ENCODE results near the gene SPRY2.

Gene SPRY2

GRCh38 chr13:80374901-80375300, 34.0 kb upstream of the SPRY2 start:
- H3K4me1 ChIP-seq, result no peaks in the 10 kb centered on the region
- H3K9me3 ChIP-seq, result no peaks in the 10 kb centered on the region
- no peaks in the 10 kb centered on the region for H3K27me3 ChIP-seq
- no peak overlapping the region for H3K4me3 ChIP-seq
- H3K36me3 ChIP-seq, result no peaks in the 10 kb centered on the region
- H3K27ac ChIP-seq, result no peak overlapping the region
- no peaks in the 10 kb centered on the region for H4K20me1 ChIP-seq
- no peak overlapping the region for H3K4me2 ChIP-seq
- no peak for TF ChIP-seq Cebpa-rat (IDR thresholded peaks at IDR 0.05)
- no peak overlapping the region for H3K9ac ChIP-seq

GRCh38 chr13:80374444-80374843, 33.5 kb upstream of the SPRY2 start:
- H4K20me1 ChIP-seq, result no peaks in the 10 kb centered on the region
- no peak overlapping the region for H3K9ac ChIP-seq
- no peaks in the 10 kb centered on the region for H3K27me3 ChIP-seq
- no peaks in the 10 kb centered on the region for H3K36me3 ChIP-seq
- no peak for TF ChIP-seq Cebpa-rat (IDR thresholded peaks at IDR 0.05)
- no peak overlapping the region for H3K4me2 ChIP-seq
- no peaks in the 10 kb centered on the region for H3K4me1 ChIP-seq
- no peak overlapping the region for H3K4me3 ChIP-seq
- H3K27ac ChIP-seq, result no peak overlapping the region
- no peaks in the 10 kb centered on the region for H3K9me3 ChIP-seq

- no peak overlapping the region for H3K4me2 ChIP-seq
- no peaks in the 10 kb centered on the region for H4K20me1 ChIP-seq
- no peak overlapping the region for H3K27ac ChIP-seq
- H3K9ac ChIP-seq, result no peak overlapping the region
- H3K27me3 ChIP-seq, result no peaks in the 10 kb centered on the region
- H3K4me1 ChIP-seq, result no peaks in the 10 kb centered on the region
- TF ChIP-seq Cebpa-rat (IDR thresholded peaks at IDR 0.05), result no peak
- no peaks in the 10 kb centered on the region for H3K36me3 ChIP-seq
- no peaks in the 10 kb centered on the region for H3K9me3 ChIP-seq
- H3K4me3 ChIP-seq, result no peak overlapping the region
Measured at GRCh38 chr13:80371840-80372509, 31.0 kb upstream of the SPRY2 start.

- Histone ChIP-seq H4K20me1 (no peaks in the 10 kb centered on the region), H3K27me3 (no peaks in the 10 kb centered on the region), H3K27ac (no peak overlapping the region), H3K4me2 (no peak overlapping the region), H3K36me3 (no peaks in the 10 kb centered on the region), H3K4me3 (no peak overlapping the region), H3K9ac (no peak overlapping the region), H3K9me3 (no peaks in the 10 kb centered on the region), H3K4me1 (peaks cover 2% of the 10 kb centered on the region)
- no peak for TF ChIP-seq Cebpa-rat (IDR thresholded peaks at IDR 0.05)
Measured at GRCh38 chr13:80367473-80367872, 26.5 kb upstream of the SPRY2 start.

- no peaks in the 10 kb centered on the region for H3K36me3 ChIP-seq
- no peaks in the 10 kb centered on the region for H4K20me1 ChIP-seq
- no peak overlapping the region for H3K4me2 ChIP-seq
- no peak overlapping the region for H3K27ac ChIP-seq
- no peak for TF ChIP-seq Cebpa-rat (IDR thresholded peaks at IDR 0.05)
- H3K27me3 ChIP-seq, result no peaks in the 10 kb centered on the region
- H3K9ac ChIP-seq, result no peak overlapping the region
- peaks cover 37% of the 10 kb centered on the region for H3K4me1 ChIP-seq
- H3K4me3 ChIP-seq, result no peak overlapping the region
- H3K9me3 ChIP-seq, result no peaks in the 10 kb centered on the region
Measured at GRCh38 chr13:80363890-80364503, 23.1 kb upstream of the SPRY2 start.

- H3K9me3 ChIP-seq, result 0 out of 2 replicates have a peak, but pooled peaks cover under 1% of the 10 kb centered on the region
- no peaks in the 10 kb centered on the region for H3K36me3 ChIP-seq
- no peaks in the 10 kb centered on the region for H3K27me3 ChIP-seq
- no peak overlapping the region for H3K4me3 ChIP-seq
- no peaks in the 10 kb centered on the region for H4K20me1 ChIP-seq
- peak overlapping the region; percentile 22; the same call in 1 of the 2 replicates for H3K4me2 ChIP-seq
- no peak overlapping the region for H3K9ac ChIP-seq
- H3K4me1 ChIP-seq, result peaks cover 40% of the 10 kb centered on the region
- no peak for TF ChIP-seq Cebpa-rat (IDR thresholded peaks at IDR 0.05)
- no peak overlapping the region for H3K27ac ChIP-seq
Measured at GRCh38 chr13:80362481-80362880, 21.6 kb upstream of the SPRY2 start.

GRCh38 chr13:80361883-80362327, 21.0 kb upstream of the SPRY2 start:
- peak overlapping the region; percentile 22 for H3K4me2 ChIP-seq
- no peaks in the 10 kb centered on the region for H3K36me3 ChIP-seq
- H3K27ac ChIP-seq, result no peak overlapping the region
- no peaks in the 10 kb centered on the region for H4K20me1 ChIP-seq
- H3K9ac ChIP-seq, result no peak overlapping the region
- H3K27me3 ChIP-seq, result no peaks in the 10 kb centered on the region
- peaks cover 5% of the 10 kb centered on the region; the same call in 1 of the 2 replicates for H3K9me3 ChIP-seq
- H3K4me1 ChIP-seq, result peaks cover 40% of the 10 kb centered on the region
- TF ChIP-seq Cebpa-rat (IDR thresholded peaks at IDR 0.05), result no peak
- no peak overlapping the region for H3K4me3 ChIP-seq

- peaks cover 11% of the 10 kb centered on the region for H3K9me3 ChIP-seq
- no peaks in the 10 kb centered on the region for H3K27me3 ChIP-seq
- H3K36me3 ChIP-seq, result no peaks in the 10 kb centered on the region
- no peak for TF ChIP-seq Cebpa-rat (IDR thresholded peaks at IDR 0.05)
- H3K4me2 ChIP-seq, result no peak overlapping the region
- H3K27ac ChIP-seq, result no peak overlapping the region
- peaks cover 40% of the 10 kb centered on the region for H3K4me1 ChIP-seq
- no peak overlapping the region for H3K4me3 ChIP-seq
- no peaks in the 10 kb centered on the region for H4K20me1 ChIP-seq
- no peak overlapping the region for H3K9ac ChIP-seq
Measured at GRCh38 chr13:80361298-80361697, 20.4 kb upstream of the SPRY2 start.

- H3K36me3 ChIP-seq, result no peaks in the 10 kb centered on the region
- H3K4me3 ChIP-seq, result no peak overlapping the region
- H3K4me1 ChIP-seq, result peaks cover 40% of the 10 kb centered on the region
- peaks cover 19% of the 10 kb centered on the region for H3K9me3 ChIP-seq
- H3K27me3 ChIP-seq, result no peaks in the 10 kb centered on the region
- TF ChIP-seq Cebpa-rat (IDR thresholded peaks at IDR 0.05), result no peak
- no peak overlapping the region; the same call in 1 of the 2 replicates for H3K9ac ChIP-seq
- no peaks in the 10 kb centered on the region for H4K20me1 ChIP-seq
- no peak overlapping the region; the same call in 1 of the 2 replicates for H3K27ac ChIP-seq
- peak overlapping the region; percentile 77 for H3K4me2 ChIP-seq
Measured at GRCh38 chr13:80360453-80360800, 19.5 kb upstream of the SPRY2 start.

- Histone ChIP-seq H3K9ac (no peak overlapping the region; the same call in 1 of the 2 replicates), H3K4me3 (no peak overlapping the region), H3K27ac (peak overlapping the region; percentile 2; the same call in 1 of the 2 replicates), H3K27me3 (no peaks in the 10 kb centered on the region), H3K36me3 (no peaks in the 10 kb centered on the region), H3K4me1 (peaks cover 40% of the 10 kb centered on the region), H3K4me2 (peak overlapping the region; percentile 77), H3K9me3 (peaks cover 24% of the 10 kb centered on the region), H4K20me1 (no peaks in the 10 kb centered on the region)
- no peak for TF ChIP-seq Cebpa-rat (IDR thresholded peaks at IDR 0.05)
Measured at GRCh38 chr13:80359778-80360452, 19.0 kb upstream of the SPRY2 start.
